ENCODE results near the gene PHF2.

Gene PHF2

DNA sequence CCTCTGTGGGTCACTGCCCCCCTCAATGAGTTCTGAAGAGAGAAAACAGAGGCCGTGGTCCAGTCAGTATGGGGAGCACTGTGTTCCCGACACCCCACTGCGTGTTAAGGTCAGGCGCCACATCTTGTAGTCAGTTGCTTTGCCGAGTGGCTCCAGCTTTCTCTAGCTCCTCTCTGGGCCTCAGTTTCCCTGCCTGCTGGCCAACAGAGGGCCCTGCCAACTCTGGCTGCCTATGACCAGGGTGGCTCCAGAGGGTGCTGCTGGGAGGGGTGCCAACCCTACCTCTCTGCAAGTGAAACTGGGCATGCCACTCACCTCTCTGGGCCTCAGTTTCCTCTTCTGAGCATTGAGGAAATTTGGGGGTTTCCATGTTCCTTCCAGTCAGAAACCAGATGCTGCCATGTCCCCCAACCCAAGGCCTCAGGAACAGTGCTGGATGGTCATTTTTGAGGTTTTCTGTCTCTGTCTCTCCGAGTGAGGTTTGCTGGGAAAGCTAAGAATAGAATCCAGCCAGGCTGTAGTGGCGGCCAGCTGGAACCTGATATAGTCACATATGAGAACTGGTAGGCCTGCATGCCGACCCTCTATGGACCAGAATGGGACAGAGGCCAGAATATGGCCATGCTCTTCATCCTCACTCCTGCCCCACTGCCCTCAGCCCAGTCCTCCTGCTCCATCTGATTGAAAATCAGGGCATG is 132.1 kb downstream of the PHF2 start (continued):
- TF ChIP-seq, protein P1, sequence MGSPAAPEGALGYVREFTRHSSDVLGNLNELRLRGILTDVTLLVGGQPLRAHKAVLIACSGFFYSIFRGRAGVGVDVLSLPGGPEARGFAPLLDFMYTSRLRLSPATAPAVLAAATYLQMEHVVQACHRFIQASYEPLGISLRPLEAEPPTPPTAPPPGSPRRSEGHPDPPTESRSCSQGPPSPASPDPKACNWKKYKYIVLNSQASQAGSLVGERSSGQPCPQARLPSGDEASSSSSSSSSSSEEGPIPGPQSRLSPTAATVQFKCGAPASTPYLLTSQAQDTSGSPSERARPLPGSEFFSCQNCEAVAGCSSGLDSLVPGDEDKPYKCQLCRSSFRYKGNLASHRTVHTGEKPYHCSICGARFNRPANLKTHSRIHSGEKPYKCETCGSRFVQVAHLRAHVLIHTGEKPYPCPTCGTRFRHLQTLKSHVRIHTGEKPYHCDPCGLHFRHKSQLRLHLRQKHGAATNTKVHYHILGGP (tag by site-specific recombination; IDR thresholded peaks at IDR 0.05): no peak

DNA sequence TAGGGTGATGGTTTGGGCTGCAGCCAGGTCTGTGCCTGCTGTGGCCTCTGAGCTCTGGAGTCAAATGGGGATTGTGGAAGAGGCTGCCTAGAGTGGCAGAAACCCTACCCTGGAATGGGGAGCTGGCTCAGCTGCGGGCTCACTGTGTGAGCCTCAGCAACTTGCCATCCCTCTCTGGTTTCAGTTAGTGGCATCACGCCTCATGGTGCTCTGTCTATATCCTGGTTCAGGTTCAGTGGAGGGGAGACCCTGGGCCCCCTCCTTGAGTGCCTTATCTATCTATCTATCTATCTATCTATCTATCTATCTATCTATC is 132.6 kb downstream of the PHF2 start:
- TF ChIP-seq ZNF514 (tag by site-specific recombination; IDR thresholded peaks at IDR 0.05): no peak
- no peak for TF ChIP-seq IKZF3 (tag by site-specific recombination; IDR thresholded peaks at IDR 0.05)
- no peak for TF ChIP-seq ZNF596 (tag by site-specific recombination; IDR thresholded peaks at IDR 0.05)
- TF ChIP-seq ZNF404 (tag by site-specific recombination; IDR thresholded peaks at IDR 0.05): no peak
- no peak for TF ChIP-seq TCF7L2 (IDR thresholded peaks at IDR 0.05; ENCODE audit: borderline replicate concordance, low read depth, low read length)
- TF ChIP-seq ZNF302 (tag by site-specific recombination; IDR thresholded peaks at IDR 0.05; ENCODE audit: low read depth): no peak
- no peak for TF ChIP-seq ZNF776 (tag by site-specific recombination; IDR thresholded peaks at IDR 0.05; ENCODE audit: borderline replicate concordance)
- TF ChIP-seq ZNF624 (tag by site-specific recombination; IDR thresholded peaks at IDR 0.05): no peak

DNA sequence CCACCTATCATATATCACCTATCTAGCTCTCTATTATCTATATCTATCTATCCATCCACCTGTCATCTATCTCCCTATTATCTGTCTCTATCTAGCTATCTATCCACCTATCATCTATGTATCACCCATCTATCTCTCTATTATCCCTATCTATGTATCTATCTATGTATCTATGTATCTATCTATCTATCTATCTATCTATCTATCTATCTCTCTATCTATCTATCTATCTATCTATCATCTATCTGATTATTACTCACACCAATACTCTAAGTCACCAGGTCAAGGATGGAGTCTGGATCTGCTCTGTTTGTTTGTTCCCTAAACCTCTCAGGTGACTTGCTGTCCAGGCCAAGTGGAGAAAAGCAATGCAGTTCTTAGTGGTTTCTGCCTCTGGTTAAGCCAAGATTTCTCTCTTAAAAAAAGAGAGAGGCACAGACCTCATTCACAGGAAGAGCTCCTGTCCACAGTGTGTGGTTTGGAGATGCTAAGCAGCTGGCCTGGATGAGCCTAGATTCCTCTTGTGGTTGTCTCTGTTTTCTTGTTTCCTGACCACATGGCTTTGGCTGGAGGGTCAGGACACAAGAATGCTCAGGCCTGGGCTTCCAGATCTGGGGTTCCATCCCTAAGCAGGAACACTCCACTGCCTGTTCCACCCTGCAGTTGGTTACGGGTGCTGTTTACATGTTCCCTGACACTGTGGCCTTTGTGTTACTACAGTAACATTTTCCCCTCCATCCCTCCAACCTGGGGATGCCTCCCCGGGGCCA is 133.4 kb downstream of the PHF2 start:
- ChIA-PET POLR2A (no interaction called here), CTCF (no interaction called here)
- Histone ChIP-seq H3K27ac (ENCODE audit: extremely low read depth, low read depth, low read length) (no peak overlapping the region), H3K36me3 (ENCODE audit: control insufficient read depth in 2 of 2, insufficient read depth in 1 of 2, low read length in 2 of 2) (no peaks in the 10 kb centered on the region), H3K9me3 (ENCODE audit: control insufficient read depth, insufficient read depth, low read depth, low read length) (no peaks in the 10 kb centered on the region), H3K4me1 (ENCODE audit: control insufficient read depth, insufficient read depth, low read length) (no peaks in the 10 kb centered on the region), H3K4me3 (ENCODE audit: low read depth, low read length) (no peak overlapping the region)
- TF ChIP-seq OVOL3 (tag by site-specific recombination; IDR thresholded peaks at IDR 0.05): no peak
- no peak for TF ChIP-seq ZNF174 (tag by site-specific recombination; IDR thresholded peaks at IDR 0.05)
- no peak for TF ChIP-seq ZFP3 (tag by site-specific recombination; IDR thresholded peaks at IDR 0.05; ENCODE audit: low read depth)
- TF ChIP-seq ZNF37A (tag by site-specific recombination; IDR thresholded peaks at IDR 0.05): no peak
- no peak for TF ChIP-seq ZNF747 (tag by site-specific recombination; IDR thresholded peaks at IDR 0.05)
- TF ChIP-seq ZNF248 (tag by site-specific recombination; IDR thresholded peaks at IDR 0.05): no peak
- TF ChIP-seq, protein P2, sequence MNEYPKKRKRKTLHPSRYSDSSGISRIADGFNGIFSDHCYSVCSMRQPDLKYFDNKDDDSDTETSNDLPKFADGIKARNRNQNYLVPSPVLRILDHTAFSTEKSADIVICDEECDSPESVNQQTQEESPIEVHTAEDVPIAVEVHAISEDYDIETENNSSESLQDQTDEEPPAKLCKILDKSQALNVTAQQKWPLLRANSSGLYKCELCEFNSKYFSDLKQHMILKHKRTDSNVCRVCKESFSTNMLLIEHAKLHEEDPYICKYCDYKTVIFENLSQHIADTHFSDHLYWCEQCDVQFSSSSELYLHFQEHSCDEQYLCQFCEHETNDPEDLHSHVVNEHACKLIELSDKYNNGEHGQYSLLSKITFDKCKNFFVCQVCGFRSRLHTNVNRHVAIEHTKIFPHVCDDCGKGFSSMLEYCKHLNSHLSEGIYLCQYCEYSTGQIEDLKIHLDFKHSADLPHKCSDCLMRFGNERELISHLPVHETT (tag by site-specific recombination; IDR thresholded peaks at IDR 0.05): no peak
- TF ChIP-seq SALL2 (tag by site-specific recombination; IDR thresholded peaks at IDR 0.05; ENCODE audit: borderline replicate concordance): no peak
- TF ChIP-seq YY2 (tag by site-specific recombination; IDR thresholded peaks at IDR 0.05): no peak
- no peak for TF ChIP-seq ZNF324 (tag by site-specific recombination; IDR thresholded peaks at IDR 0.05)
- TF ChIP-seq, protein P3, sequence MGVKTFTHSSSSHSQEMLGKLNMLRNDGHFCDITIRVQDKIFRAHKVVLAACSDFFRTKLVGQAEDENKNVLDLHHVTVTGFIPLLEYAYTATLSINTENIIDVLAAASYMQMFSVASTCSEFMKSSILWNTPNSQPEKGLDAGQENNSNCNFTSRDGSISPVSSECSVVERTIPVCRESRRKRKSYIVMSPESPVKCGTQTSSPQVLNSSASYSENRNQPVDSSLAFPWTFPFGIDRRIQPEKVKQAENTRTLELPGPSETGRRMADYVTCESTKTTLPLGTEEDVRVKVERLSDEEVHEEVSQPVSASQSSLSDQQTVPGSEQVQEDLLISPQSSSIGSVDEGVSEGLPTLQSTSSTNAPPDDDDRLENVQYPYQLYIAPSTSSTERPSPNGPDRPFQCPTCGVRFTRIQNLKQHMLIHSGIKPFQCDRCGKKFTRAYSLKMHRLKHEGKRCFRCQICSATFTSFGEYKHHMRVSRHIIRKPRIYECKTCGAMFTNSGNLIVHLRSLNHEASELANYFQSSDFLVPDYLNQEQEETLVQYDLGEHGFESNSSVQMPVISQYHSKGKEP (tag by site-specific recombination; IDR thresholded peaks at IDR 0.05): no peak
- TF ChIP-seq, protein P4, sequence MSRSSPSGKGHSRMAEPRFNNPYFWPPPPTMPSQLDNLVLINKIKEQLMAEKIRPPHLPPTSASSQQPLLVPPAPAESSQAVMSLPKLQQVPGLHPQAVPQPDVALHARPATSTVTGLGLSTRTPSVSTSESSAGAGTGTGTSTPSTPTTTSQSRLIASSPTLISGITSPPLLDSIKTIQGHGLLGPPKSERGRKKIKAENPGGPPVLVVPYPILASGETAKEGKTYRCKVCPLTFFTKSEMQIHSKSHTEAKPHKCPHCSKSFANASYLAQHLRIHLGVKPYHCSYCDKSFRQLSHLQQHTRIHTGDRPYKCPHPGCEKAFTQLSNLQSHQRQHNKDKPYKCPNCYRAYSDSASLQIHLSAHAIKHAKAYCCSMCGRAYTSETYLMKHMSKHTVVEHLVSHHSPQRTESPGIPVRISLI (tag by site-specific recombination; IDR thresholded peaks at IDR 0.05): no peak
- TF ChIP-seq ZNF521 (tag by site-specific recombination; IDR thresholded peaks at IDR 0.05): no peak

More for the DNA sequence above, 132.6 kb downstream of the PHF2 start:
- no peak overlapping the region for H3K4me3 ChIP-seq (ENCODE audit: low read depth, low read length)
- no peaks in the 10 kb centered on the region for H3K9me3 ChIP-seq (ENCODE audit: control insufficient read depth, insufficient read depth, low read depth, low read length)
- H3K36me3 ChIP-seq (ENCODE audit: control insufficient read depth in 2 of 2, insufficient read depth in 1 of 2, low read length in 2 of 2): no peaks in the 10 kb centered on the region
- H3K4me1 ChIP-seq (ENCODE audit: control insufficient read depth, insufficient read depth, low read length): no peaks in the 10 kb centered on the region
- CTCF ChIA-PET: no interaction called here
- H3K27ac ChIP-seq (ENCODE audit: extremely low read depth, low read depth, low read length): no peak overlapping the region
- POLR2A ChIA-PET: no interaction called here

Measured in HEK293 (cell line).